Osteocyte (in vitro differentiated cells): ENCODE results near the gene CNNM1. TPM values are rescaled to one million over a fixed set of nuclear protein-coding genes. Genes with fewer than 3 reads are reported as not detected.

Source experiments
- DNase-seq: peaks from one replicate; pipeline ENCODE4 v3.0.0; 2021; ENCODE audit warnings: mixed read lengths; ENCODE audit not compliant: unreplicated experiment; ENCODE audit errors: extremely low spot score
- H3K27ac Mint-ChIP-seq: one replicate; pipeline ENCODE4 v1.8.0; 2021; ENCODE audit warnings: mild to moderate bottlenecking, mixed read lengths; ENCODE audit not compliant: unreplicated experiment
- H3K27me3 Mint-ChIP-seq: one replicate; pipeline ENCODE4 v1.8.0; 2021; ENCODE audit warnings: mixed read lengths; ENCODE audit not compliant: unreplicated experiment
- H3K36me3 Mint-ChIP-seq: one replicate; pipeline ENCODE4 v1.8.0; 2021; ENCODE audit warnings: mixed read lengths; ENCODE audit not compliant: unreplicated experiment
- H3K4me1 Mint-ChIP-seq: one replicate; pipeline ENCODE4 v1.8.0; 2021; ENCODE audit warnings: mixed read lengths; ENCODE audit not compliant: unreplicated experiment
- H3K4me3 Mint-ChIP-seq: one replicate; pipeline ENCODE4 v1.8.0; 2021; ENCODE audit warnings: mild to moderate bottlenecking, moderate library complexity, mixed read lengths; ENCODE audit not compliant: unreplicated experiment
- H3K9me3 Mint-ChIP-seq: one replicate; pipeline ENCODE4 v1.8.0; 2021; ENCODE audit warnings: mixed read lengths; ENCODE audit not compliant: unreplicated experiment
- CTCF ChIP-seq: fragments of 200-600 bp; sonication (generic); IDR thresholded peaks from 2 replicates; pipeline ENCODE4 v1.5.0; 2021; ENCODE audit warnings: antibody characterized with exemption, mild to moderate bottlenecking, moderate library complexity
- total RNA-seq: library from RNA; stranded (reverse); gene quantifications from 2 replicates; pipeline ENCODE4 v1.2.1, GENCODE V29; 2021

CNNM1 gene
- total RNA-seq, 1 donor from 2014 or later: 0.24 TPM

GRCh38 chr10:99357691-99358090 lies 28.5 kb downstream of the CNNM1 start:
- Mint-ChIP-seq H3K27me3 (peaks cover 24% of the 10 kb centered on the region), H3K4me3 (no peak overlapping the region), H3K27ac (no peak overlapping the region), H3K36me3 (no peaks in the 10 kb centered on the region), H3K4me1 (no peaks in the 10 kb centered on the region), H3K9me3 (no peaks in the 10 kb centered on the region)
- TF ChIP-seq CTCF: no peak
- DNase-seq: no peak

GRCh38 chr10:99358101-99358500 lies 28.9 kb downstream of the CNNM1 start:
- TF ChIP-seq CTCF: no peak
- no peak for DNase-seq
- Mint-ChIP-seq H3K9me3 (no peaks in the 10 kb centered on the region), H3K4me3 (no peak overlapping the region), H3K36me3 (no peaks in the 10 kb centered on the region), H3K27ac (no peak overlapping the region), H3K27me3 (peaks cover 24% of the 10 kb centered on the region), H3K4me1 (no peaks in the 10 kb centered on the region)

- Mint-ChIP-seq H3K4me3 (no peak overlapping the region), H3K27me3 (peaks cover 8% of the 10 kb centered on the region), H3K27ac (no peak overlapping the region), H3K4me1 (no peaks in the 10 kb centered on the region), H3K9me3 (no peaks in the 10 kb centered on the region), H3K36me3 (no peaks in the 10 kb centered on the region)
- no peak for TF ChIP-seq CTCF
- no peak for DNase-seq
Measured at GRCh38 chr10:99360934-99361333, 31.8 kb downstream of the CNNM1 start.

- peaks cover 6% of the 10 kb centered on the region for H3K27me3 Mint-ChIP-seq
Measured at GRCh38 chr10:99364125-99364524, 35.0 kb downstream of the CNNM1 start.

GRCh38 chr10:99365311-99365710 lies 36.2 kb downstream of the CNNM1 start:
- Mint-ChIP-seq H3K36me3 (no peaks in the 10 kb centered on the region), H3K4me1 (peaks cover 5% of the 10 kb centered on the region), H3K4me3 (no peak overlapping the region), H3K27me3 (peaks cover 8% of the 10 kb centered on the region), H3K9me3 (no peaks in the 10 kb centered on the region), H3K27ac (no peak overlapping the region)
- DNase-seq: no peak
- TF ChIP-seq CTCF: no peak

More at GRCh38 chr10:99364125-99364524, 35.0 kb downstream of the CNNM1 start:
- Mint-ChIP-seq H3K4me3 (no peak overlapping the region), H3K27ac (no peak overlapping the region), H3K36me3 (no peaks in the 10 kb centered on the region), H3K4me1 (no peaks in the 10 kb centered on the region), H3K9me3 (no peaks in the 10 kb centered on the region)
- no peak for DNase-seq
- TF ChIP-seq CTCF: no peak
